HG02973 (cell line): ENCODE results near the gene PUS1.

ENCODE experiments used
- ATAC-seq: cut with Tn5 transposase; IDR thresholded peaks from one replicate; pipeline ENCODE4 v1.9.1; 2021; ENCODE audit warnings: moderate library complexity; ENCODE audit not compliant: unreplicated experiment

Gene PUS1

GRCh38 chr12:131915823-131916222 lies 13.3 kb upstream of the PUS1 start:
- no peak for ATAC-seq

- no peak for ATAC-seq
Observed at GRCh38 chr12:131916306-131917138, 12.6 kb upstream of the PUS1 start.

- no peak for ATAC-seq
Observed at GRCh38 chr12:131917139-131917710, 11.9 kb upstream of the PUS1 start.

GRCh38 chr12:131917711-131918306 lies 11.3 kb upstream of the PUS1 start:
- no peak for ATAC-seq

GRCh38 chr12:131918311-131919050 lies 10.6 kb upstream of the PUS1 start:
- ATAC-seq = no peak

GRCh38 chr12:131919051-131919347 lies 10.1 kb upstream of the PUS1 start:
- ATAC-seq = no peak

- ATAC-seq = no peak
Observed at GRCh38 chr12:131919366-131920156, 9.5 kb upstream of the PUS1 start.

GRCh38 chr12:131920157-131920508 lies 8.9 kb upstream of the PUS1 start:
- no peak for ATAC-seq

- ATAC-seq = no peak
Observed at GRCh38 chr12:131920902-131921840, 7.9 kb upstream of the PUS1 start.

GRCh38 chr12:131921866-131922769 lies 7.0 kb upstream of the PUS1 start:
- no peak for ATAC-seq

- no peak for ATAC-seq
Observed at GRCh38 chr12:131922772-131923171, 6.3 kb upstream of the PUS1 start.

GRCh38 chr12:131923260-131923659 lies 5.8 kb upstream of the PUS1 start:
- peak; percentile 76 for ATAC-seq

- ATAC-seq = no peak
Observed at GRCh38 chr12:131927110-131928079, 1.7 kb upstream of the PUS1 start.

- no peak for ATAC-seq
Observed at GRCh38 chr12:131928080-131928710, 881 bp upstream of the PUS1 start.

GRCh38 chr12:131929581-131930456 lies 743 bp downstream of the PUS1 start:
- ATAC-seq = no peak

GRCh38 chr12:131930510-131930909 lies 1.4 kb downstream of the PUS1 start:
- ATAC-seq = no peak
